GM19372 (cell line): Measurements from ENCODE around the gene LCOR.
"Not testable (repeated sequence)": the region's sequence is repeated elsewhere in the genome, so short reads cannot be mapped to it uniquely, and the experiment has no call there.

Source experiments
- ATAC-seq: cut with Tn5 transposase; IDR thresholded peaks from one replicate; pipeline ENCODE4 v1.9.1; 2021; ENCODE audit warnings: mild to moderate bottlenecking, low read depth, moderate library complexity; ENCODE audit not compliant: unreplicated experiment

Gene LCOR

DNA sequence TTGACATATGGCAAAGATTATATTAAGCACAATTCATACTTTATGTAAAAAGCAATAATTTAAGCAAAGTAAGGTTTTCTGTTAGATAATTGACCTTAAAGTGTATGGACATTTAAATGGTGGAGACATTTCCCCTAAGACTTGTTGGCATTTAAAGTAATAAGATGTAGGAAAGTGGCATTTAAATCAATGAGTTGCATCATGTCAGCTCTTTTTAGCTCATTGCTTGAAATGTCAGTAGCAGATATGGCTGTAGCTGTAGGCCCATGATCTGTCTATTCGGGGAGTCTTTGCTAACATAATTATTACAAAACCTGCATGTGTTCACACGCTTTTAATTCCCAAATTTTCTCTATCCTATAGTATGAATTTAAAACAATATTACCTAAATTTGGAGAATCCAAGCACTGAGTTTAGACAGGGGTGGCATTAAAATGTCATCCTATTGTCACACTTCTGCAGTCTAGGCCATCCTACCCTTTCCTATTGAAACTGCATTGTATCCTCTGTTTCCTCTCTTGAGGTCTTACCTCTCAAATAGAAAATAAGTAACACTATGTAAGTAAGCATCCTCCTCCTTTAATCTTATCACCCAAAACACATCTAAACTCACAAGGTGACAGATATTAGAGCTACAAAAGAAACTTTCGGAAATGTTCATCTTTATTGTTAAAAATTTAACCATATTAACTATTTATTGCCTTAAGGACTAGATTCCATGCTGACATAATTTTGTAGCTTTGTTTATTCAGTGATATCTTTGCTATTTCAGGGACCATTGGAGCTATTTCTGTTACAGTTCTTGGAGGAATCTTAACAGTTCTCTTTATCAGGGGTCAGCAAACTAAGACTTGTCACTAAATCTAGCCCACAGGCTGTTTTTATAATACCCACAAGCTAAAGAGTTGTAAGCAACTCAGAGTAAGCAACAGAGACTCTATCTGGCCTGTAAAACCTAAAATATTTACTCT lies 91.2 kb downstream of the LCOR start:
- no peak for ATAC-seq

DNA sequence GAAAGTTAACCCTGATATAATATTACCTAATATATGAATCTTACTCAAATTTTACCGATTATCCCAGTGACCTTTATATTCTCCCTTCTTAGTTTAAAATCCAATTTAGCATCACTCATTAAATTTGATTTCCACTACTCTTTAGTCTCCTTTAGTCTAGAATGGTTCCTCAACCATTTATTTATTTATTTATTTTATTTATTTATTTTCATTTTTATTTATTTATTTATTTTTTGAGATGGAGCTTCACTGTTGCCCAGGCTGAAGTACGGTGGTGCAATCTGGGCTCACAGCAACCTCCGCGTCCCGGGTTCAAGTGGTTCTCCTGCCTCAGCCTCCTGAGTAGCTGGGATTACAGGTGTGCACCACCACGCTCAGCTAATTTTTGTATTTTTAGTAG lies 92.8 kb downstream of the LCOR start:
- no peak for ATAC-seq

DNA sequence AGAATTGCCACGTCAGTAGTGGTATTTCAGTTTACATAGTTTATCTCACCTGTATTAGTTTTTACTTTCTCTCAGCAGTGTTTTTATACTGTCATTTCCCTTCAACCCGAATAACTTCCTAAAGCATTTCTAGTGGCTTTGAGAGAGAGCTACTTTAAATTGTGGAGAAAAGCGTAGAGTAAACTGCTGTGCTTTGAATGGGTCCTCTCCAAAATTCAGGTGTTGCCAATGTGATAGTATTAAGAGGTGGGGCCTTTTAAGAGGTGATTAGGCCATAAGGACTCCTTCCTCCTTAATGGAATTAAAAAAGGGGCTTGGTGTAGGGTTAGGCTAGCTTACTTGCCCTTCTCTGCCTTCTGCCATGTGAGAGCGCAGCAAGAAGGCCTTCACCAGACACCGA lies 98.4 kb downstream of the LCOR start:
- ATAC-seq, result no peak

DNA sequence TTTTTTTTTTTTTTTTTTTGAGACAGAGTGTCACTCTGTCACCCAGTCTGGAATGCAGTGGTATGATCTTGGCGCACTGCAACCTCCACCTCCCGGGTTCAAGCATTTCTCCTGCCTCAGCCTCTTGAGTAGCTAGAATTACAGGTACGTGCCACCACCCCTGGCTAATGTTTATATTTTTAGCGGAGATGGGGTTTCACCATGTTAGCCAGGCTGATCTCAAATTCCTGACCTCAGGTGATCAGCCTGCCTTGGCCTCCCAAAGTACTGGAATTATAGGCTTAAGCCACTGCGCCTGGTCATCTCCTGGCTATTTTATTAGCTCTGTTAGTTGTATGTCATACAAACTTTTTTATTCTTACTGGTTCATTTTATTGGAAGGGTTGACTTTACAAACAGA lies 103.0 kb downstream of the LCOR start:
- no peak for ATAC-seq

DNA sequence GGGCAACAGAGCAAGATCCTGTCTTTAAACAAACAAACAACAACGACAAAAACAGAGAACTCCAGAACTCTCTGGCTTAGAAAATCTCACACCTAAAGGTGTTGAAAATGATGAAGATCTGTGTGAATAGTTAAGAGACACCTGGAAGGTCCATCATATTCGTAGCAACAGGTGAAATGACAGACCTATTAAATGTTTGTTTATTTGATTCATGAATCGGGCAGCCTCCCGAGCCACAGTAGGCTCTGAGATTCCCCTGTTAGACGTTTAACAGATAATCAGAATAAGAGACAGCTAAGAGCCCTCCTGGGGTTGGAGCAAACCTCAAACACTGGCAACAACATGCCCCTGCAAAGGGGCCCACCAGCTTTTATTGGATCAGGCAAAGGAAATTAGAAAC lies 103.7 kb downstream of the LCOR start:
- ATAC-seq, result no peak

DNA sequence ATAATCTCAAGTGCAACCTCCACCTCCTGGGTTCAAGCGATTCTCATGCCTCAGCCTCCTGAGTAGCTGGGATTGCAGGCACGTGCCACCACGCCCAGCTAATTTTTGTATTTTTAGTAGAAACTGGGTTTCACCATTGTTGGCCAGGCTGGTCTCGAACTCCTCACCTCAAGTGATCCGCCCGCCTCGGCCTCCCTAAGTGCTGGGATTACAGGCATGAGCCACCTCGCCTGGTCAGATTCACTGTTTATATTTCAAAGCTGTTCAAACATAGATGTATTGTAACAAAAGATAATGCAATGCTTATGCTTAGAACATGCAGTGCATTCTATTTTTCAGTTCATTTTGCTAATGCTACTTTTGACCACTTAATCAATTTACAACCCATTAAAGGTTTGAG lies 111.1 kb downstream of the LCOR start:
- ATAC-seq, result not testable (repeated sequence)

DNA sequence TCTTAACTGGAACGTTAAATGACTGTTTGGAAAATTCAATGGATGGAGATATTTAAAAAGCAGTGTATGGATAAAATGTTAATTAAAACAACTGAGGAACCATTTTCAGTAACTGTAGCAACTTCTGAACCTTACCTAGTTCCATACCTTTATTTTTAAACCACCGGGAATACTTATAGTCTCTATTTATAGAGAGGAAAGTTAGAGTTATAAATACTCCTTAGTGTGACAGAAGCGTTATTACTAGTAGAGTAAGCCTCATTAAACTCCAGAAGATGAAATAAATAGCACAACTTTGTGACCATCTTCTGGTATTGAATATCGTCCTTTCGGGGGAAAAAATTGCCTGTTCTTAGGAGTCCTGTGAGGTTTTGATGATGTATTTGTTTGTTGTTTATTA lies 114.9 kb downstream of the LCOR start:
- no peak for ATAC-seq

DNA sequence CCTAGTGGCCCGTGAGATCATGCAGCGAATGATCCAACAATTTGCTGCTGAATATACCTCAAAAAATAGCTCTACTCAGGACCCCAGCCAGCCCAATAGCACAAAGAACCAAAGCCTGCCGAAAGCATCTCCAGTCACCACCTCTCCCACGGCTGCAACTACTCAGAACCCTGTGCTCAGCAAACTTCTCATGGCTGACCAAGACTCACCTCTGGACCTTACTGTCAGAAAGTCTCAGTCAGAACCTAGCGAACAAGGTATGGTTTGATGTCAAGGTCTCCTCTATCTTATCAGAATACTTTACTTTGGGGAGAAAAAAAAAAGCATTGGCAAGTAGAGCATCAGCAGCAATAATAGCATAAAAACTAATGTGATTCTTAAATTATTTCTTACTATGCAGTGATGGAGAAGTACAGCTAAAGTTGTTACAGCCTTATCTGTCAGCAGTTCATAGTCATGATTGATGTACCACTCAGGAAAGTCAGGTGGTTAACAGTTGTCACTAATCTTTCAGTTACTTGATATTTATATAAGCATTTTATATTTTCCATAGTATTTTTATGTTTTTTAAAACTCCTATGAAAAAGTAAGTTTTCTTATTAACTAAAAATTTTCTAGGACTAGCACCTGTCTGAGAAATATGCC lies 117.1 kb downstream of the LCOR start:
- no peak for ATAC-seq

DNA sequence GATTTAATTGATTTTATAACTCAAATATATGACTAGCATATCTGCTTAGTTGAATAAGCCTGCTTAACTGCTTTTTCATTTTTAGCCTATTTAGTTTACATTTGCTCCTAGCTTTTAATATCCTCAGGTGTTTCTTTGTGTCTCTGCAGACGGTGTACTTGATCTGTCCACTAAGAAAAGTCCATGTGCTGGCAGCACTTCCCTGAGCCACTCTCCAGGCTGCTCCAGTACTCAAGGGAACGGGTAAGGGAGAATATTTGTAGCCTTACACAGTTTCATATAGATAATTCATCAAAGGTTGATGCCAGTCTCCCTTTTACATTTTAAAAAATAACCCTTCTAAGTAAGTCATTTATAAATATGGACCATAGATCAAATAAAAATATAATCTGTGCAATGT lies 119.9 kb downstream of the LCOR start:
- no peak for ATAC-seq

DNA sequence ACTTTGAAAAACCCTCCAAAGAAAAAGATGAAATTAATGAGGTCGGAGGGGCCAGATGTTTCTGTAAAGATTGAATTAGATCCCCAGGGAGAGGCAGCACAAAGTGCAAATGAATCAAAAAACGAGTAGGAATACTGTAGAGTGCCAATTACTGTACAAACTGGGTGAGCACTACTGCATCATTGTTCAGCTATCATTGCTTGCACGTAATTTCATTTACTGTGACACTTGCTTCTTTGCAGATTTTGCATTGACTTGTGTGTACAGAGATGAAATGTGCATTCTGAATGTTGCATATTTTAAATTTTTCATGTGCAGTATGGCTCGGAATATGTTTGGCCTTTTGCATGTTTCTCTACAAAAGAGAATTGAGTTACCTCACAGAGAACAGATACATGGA lies 123.7 kb downstream of the LCOR start:
- ATAC-seq, result no peak

DNA sequence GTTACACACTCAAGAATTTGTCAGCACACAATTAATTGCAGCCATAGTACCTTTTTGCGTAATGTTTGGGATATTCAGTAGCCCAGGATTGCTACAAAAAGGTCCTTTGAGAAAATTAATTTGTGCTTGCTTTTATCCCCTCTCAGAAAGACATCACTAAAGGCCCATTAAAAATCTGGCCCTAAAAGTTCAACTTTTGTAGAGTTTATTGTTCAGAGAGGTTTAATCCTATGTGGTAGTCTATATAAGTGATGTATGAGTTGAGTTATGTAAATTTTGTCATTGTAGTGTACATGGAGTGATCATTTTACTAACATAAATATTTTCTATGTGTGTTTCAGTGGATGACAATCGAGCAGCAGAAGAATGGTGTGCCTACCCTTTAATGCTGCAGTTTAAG lies 126.0 kb downstream of the LCOR start:
- no peak for ATAC-seq

DNA sequence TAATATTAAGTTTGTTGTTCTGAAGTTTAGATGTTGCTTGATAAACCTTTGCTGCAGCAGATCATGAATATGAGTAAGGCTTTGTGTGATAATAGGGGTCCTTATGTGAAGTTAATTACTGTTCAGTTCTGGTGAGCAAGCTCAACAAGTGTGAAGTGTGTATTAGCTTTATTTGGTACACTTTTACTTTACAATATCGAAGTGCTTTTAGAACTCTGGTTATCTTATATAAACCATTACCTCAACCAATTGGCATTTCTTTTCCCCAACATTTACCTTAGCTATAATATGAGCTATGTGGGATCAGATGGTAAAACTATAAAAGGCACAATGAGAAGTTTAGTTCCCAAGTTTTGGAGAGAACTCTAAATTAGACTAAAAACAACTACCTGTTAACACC lies 127.6 kb downstream of the LCOR start:
- ATAC-seq, result no peak

DNA sequence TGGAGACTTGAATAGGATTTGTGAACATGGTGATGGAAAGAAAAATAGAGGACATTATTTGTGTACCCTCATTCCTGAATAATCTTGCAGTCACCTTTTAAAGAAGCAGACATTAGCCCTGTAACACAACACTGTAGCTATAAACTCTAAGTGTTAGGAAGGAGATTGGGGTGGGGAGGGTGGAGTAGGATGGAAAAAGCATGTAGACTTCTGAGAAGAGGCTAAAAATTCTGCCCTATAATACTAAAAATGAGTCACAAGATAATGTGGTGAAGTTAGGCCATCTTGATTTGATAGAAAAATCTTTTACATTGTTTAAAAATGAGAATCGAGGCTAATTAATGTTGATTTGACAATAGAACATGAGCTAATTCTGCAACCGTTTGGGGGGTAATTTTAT lies 128.8 kb downstream of the LCOR start:
- ATAC-seq, result no peak

DNA sequence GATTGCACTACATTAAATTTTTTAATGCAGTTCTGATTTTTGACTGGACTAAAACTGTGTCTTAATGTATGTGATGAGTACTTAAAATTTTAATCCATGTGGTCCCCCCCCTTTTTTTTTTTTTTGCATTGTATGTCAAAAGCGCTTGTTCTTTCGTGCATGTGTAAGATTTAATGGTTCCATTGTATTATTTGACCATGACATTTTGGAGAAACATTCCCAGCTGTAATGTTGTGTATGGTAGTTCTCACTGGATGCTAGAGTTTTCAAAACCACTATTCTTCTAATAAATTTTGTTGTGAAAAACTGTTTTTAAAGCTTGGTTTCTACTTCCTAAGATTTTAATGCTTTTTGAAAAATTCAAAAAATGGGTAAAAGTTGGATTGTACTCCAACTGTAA lies 132.0 kb downstream of the LCOR start:
- no peak for ATAC-seq

DNA sequence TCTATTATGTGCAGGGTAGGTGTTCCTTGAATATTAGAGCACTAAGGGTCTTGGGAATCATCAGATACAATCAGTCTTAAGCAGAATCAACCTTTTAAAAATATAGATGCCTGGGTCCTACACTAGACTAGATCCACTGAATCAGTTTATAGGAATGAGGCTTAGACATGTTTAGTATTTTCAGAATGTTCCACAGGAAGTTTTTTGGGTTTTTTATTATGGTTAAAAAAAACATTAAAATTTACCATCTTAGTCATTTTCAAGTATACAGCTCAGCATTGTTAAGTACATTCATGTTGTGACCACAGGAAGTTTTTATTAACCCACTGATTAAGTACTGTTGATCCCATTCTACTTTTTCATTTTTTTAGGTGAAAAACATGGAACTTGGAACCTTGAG lies 135.7 kb downstream of the LCOR start:
- no peak for ATAC-seq

DNA sequence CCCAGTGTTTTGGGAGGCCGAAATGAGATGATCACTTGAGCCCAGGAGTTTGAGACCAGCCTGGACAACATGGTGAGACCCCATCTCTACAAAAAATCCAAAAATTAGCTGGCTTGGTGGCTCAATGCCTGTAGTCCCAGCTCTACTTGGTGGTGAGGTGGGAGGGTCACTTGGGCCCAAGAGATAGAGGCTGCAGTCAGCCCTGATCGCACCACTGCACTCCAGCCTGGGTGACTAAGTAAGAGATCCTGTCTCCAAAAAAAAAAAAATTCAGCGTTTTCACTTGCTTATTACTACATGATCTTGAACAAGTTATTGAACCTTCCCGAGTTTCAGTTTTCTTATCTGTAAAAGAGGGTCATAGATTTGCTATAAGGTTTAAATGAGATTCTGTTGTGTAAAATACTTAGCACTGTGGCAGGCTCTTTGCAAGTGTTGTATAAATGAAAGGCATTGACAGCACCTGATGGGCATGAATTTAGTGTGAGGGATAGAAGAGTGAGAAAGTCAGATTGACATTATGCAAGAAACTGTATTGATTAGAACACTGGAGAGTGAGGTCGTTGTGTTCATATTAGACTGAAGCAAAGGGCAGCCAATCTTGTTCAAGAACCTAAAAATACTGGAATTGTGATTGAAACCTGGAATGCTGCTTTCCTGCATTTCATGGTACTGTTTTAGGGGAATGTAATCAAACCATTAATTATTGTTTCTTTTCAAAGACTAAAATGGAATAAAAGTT lies 136.8 kb downstream of the LCOR start:
- ATAC-seq, result no peak

DNA sequence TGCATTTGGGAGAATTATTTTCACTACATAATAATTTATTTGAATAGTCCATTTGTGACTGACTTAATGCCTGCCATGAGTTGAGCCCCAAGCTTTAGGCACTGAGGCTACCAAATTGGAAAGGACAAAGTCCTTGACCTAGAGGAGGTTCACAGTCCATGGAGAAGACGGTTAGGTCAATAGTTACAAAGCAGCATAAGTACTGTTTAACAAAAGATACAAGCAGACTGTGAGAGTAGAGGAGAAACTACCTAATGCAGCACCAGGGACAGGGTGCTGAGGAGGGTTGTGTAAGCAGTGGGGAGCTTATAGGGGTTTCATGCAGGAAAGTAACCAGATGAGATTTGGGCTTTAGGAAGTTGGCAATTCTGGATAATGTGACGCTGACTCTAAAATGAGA lies 139.2 kb downstream of the LCOR start:
- no peak for ATAC-seq

DNA sequence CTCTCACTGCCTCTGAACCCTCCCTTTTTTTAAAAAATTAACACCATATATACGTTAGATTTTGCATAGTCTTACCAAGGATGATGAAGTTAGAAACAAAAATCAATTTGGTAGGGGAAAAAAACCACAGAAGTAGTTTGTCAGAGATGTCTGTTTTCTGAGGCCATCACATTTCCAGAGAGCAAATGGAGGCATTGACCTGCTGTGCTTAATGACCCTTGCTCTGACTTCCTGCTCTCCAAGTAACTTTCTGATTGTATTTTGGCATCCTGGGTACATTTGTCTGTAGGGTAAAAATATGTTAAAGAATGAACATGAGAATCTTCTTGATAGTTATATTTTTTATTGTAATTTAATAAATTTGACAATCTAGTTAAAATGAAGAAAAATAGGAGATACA lies 140.2 kb downstream of the LCOR start:
- no peak for ATAC-seq

DNA sequence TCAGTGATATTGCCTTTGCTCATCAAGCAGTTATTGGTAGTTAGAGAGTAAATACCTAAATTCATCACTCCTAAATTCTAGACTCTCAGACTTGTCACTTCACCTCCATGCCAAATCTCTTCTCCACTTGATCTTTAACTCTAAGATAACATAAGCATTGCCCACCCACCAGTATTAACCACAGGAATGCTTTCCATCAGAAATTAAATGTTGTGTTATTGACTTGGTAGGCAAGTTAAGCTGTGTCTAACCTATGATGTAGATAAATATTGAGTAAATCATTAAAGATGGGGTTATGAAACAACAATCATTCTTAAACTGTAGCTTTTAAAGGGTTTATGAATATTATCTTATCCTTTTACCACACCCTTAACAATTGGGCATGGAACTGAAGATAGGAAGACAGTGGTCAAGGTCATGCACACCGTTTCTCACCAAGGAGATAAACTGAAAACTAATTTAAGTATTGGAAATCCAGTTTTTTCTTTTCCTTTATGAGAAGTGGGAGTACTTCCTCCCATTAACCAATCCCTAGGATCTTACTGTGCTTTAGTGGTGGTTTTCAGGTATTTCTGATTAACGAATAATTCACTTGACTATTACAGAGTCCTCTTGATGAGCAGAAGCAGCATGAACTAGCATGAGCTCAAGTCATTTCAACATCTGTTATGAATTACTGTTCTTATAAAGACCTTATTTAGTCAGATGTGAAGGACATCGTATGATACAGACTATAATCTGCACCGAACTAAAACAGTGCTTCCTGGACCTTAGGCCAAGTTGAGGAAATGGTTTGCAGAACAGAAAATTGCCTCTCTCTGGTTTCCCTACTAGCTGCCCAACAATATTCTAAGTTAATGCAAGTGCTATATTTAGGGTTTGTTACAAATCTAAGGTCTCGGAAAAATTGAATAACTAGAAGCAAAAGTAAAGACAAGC lies 142.0 kb downstream of the LCOR start:
- no peak for ATAC-seq

DNA sequence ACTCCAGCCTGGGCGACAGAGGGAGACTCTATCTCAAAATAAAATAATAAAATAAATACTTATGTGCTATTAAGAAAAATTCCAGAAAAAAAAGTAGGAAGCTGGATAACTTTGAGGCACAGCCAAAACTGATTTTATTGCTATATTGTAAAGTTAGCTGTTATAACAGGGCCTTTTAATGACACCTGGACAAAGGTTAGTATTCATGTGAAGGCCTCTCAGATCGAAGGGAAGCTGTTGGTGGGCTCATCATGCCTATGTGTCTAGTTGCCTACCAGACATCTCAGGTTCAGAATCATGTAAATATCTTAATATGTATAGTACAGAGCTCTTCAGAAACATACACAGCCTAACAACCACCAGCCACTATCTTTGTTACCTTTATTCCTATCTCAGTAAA lies 143.0 kb downstream of the LCOR start:
- ATAC-seq, result no peak
